HG02970 (cell line): ENCODE results near the gene RGS6.

ENCODE experiments used
- ATAC-seq: cut with Tn5 transposase; IDR thresholded peaks from one replicate; pipeline ENCODE4 v1.9.1; 2021; ENCODE audit warnings: mild to moderate bottlenecking, moderate library complexity, moderate number of reproducible peaks; ENCODE audit not compliant: unreplicated experiment, low FRiP score

Gene RGS6

GRCh38 chr14:72595152-72595862, 663.1 kb downstream of the RGS6 start:
- ATAC-seq = no peak

- ATAC-seq = no peak
These were observed 665.3 kb downstream of the RGS6 start for GRCh38 chr14:72597252-72598233.

GRCh38 chr14:72598306-72598705, 666.1 kb downstream of the RGS6 start:
- ATAC-seq = no peak

DNA sequence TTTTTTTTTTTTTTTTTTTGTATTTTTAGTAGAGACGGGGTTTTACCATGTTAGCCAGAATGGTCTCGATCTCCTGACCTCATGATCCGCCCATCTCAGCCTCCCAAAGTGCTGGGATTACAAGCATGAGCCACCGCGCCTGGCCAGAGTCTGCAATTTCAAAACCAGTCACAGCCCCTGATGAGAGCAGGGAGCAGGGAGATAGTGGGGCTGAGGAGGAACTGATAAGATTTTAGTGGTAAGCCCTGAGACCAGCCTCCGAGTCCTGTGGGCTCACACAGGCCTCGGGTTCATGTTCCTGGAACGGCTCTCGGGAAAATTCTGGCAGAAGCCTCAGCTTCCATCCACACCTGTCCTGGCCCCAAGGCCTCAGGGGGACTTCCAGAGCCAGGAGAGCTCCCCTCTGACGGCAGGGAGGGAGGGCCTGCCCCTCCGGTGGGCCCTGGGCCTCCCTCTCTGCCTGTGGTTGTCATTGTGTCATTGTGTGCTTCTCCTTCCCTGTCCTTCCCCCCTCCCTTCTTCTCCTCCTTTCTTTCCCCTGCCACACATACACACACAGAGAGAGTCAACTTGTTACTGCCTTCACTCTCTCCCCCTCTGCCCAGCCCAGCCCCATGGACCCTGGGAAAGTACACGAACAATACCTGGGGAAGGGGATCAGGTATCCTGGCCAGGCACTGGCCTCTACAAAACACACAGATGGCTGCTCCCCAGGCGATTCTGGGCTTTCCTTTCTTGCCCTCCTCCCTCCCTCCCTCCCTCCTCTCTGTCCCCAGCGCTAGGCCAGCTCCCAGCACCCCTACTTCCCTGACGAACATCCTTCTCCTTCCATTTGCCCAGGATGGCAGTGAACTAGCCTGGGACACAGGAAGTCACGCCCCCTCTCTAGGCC, 667.6 kb downstream of the RGS6 start:
- no peak for ATAC-seq

DNA sequence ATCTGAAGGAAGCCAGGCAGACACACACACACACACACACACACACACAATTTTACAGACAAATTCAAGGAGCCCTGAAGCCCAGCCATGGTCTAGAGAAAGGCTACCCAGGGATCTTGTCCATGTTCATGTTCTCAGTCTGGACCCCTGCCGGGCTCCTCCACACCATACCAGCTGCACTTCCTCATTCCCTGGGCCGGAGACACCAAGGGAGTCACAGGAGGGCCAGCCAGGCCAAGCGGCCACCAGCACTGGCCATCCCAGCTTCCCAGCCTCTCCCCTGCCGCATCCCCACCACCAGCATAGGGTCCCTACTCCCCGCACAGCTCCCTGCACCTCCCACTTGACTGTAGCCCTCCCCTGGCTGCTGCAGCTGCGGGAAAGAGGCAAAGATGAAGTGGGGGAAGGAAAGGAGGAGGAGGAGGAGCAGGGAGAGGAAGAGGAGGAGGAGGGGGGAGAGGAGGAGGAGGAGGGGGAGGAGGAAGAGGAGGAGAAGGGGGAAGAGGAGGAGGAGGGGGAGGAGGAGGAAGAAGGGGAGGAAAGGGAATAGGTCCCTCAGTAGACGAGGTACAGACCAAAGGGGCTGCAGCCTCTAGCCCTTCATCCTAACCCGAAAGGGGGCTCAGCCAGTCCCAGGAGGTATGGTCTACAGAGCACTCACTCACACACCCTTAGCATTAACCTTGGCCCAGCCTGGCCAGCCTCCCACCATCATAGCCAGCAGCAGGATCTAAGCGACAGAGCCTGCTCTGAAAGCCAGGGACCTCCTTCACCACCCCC, 668.5 kb downstream of the RGS6 start:
- no peak for ATAC-seq

- ATAC-seq = no peak
These were observed 671.4 kb downstream of the RGS6 start for GRCh38 chr14:72603639-72604038.

GRCh38 chr14:72604133-72604532, 671.9 kb downstream of the RGS6 start:
- ATAC-seq = no peak

- ATAC-seq = no peak
These were observed 673.1 kb downstream of the RGS6 start for GRCh38 chr14:72605096-72605920.

DNA sequence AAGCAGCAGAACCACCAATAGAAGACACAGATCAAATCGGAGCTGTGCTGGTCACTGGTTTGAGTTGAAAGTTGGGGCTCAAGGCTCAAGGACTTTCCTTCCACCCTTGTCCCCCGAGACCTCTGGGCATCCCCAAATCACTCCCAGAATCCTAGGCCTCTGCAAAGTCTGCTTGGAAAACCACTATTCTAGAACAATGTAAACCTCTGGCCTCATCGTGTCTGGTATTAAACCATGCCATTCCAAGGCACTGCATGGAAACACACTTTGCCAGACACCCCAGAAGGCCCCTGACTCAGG, 673.6 kb downstream of the RGS6 start:
- ATAC-seq = no peak

DNA sequence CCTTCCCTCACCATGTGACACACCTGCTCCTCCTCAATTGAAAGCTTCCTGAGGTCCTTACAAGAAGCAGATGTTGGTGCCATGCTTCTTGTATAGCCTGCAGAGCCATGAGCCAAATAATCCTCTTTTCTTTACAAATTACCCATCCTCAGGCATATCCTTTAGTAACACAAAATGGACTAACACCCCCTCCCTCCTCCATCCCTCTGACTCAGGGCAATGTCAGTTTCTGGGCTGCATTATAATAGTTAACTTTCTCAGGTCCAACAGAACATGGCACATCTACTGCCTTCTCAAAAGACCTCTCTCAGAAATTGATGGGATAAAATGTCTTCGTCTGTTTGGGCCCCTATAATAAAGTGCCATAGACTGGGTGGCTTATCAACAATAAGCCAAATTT, 674.6 kb downstream of the RGS6 start:
- ATAC-seq = no peak

DNA sequence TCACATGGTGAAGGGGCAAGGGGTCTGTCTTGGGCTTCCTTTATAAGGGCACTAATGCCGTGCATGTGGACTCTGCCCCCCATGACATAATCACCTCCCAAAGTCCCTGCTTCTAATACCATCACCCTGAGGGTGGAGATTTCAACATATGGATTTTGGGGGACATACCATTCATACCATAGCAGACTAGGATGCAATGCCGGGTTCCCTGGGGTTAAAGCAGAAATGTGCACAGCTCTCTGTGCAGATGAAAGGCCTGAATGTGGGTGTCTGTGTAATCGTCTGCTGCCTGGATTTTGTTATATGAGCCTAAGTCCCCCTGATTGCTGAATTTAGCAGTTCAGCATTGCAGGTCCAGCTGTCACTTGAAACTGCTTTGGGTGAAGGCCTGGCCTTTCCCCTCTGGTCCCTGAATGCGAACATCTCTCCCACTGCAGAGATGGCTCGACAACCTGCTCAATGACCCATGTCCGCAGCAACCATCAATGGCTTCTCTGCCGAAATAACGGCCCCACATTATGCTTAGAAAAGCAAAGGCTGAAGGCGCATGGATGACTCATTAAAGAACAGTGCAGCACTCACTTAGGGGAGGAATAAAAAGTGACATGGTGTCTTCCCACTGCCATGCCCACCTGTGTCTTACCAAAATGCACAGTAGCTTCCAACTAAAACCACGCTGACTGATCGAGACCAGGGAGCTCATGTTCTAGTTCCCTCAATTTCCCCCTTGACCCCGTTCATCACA, 675.3 kb downstream of the RGS6 start:
- ATAC-seq = no peak

DNA sequence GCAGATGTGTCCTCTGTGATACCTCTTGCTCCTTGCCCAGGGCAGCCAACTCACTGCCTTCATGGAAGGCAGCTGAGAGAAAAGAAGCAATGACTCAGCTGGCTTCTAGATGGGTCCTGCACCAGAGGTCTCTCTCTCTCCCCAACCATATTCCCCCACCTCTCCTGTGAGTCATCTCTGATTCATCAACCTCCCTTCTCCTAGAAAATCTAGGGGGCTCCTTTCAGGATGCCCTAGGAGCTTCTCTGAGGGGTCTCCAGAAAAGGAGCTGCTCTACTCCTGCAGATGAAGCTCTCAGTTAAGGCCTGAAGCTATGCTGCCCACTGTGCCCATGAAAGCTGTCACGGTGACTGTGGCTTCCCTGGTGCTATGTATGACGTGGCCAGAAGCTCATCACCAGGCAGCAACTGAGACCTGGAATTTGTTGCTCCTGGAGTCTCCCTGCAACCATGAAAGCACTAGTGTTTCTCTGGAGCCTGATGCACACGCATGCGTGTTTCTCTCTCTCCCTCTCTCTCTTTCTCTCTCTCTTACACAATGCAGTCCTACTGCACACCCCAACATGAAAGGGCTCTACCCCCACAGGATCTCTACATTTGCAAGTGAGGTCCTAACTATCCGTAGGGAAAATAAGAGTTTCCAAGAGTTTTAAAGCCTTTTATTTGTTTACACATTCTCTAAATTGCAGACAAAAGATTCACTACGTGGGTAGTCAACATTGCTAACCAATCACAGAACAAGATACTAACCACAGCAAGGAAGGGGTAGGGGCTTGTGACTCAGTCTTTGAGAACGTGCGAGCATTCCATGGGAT, 676.4 kb downstream of the RGS6 start:
- ATAC-seq = no peak

- no peak for ATAC-seq
These were observed 677.1 kb downstream of the RGS6 start for GRCh38 chr14:72609205-72609916.

DNA sequence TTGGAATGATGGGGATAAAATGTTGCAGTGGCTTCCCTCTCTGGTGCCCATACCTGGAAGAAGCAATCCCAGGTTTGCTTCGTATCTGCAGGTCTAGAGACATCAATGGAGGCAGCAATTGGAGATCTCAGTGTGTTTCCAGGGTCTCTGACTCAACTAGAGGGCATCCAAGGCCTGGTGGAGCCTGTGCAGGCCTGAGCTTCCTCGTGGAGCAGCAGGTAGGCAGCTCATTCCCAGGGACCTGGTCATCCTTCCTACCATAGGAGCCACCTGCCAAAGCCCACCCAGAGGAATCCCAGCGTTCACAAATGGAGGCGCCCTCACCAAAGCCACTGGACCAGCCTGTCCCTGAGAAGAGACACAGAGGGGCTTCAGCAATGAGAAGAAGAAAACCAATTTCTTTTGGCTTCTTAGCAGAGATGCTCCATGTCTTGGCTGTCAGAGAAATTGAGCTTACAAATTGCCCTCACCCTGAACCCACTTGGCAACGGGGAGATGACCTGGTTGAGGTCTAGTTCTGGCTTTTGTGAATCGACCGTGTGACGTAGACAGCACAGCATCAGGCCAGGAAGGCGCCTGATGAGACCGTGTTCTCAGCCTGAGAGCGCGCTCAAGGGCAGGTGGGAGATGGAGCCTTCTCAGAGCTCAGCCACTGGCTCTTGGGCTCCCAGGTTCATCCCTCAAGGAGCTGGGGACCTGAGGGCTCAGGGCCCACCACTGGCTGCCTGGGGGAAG, 678.0 kb downstream of the RGS6 start:
- no peak for ATAC-seq

- ATAC-seq = no peak
These were observed 678.6 kb downstream of the RGS6 start for GRCh38 chr14:72610831-72611200.

DNA sequence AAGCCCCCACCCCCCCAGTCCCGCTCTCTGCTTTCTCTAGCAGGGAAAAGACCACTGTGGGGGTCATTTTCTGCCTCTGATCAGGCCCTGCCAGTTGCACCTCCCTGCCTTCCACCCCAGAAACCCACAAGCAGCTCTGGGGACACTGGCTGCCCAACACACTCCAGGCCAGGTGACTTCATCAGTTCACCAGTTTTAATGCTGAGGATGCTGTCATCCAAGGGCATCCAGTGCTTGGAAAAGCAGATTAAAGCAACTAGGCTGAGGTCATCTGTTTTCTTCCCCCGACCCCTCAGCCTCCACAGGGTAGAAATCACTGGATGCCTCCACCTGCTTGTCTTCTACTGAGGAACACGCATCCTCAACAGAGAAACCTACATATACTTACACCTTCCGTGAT, 679.3 kb downstream of the RGS6 start:
- no peak for ATAC-seq

GRCh38 chr14:72612041-72612440, 679.8 kb downstream of the RGS6 start:
- no peak for ATAC-seq
